22Rv1 (cell line): Measurements from ENCODE around the gene APOLD1.

ENCODE experiments used
- CTCF ChIP-seq: fragments of 450-650 bp; IDR thresholded peaks from 2 replicates; pipeline ENCODE4 v1.5.1; 2017; ENCODE audit warnings: mild to moderate bottlenecking
- ZFX ChIP-seq: fragments of 450-650 bp; IDR thresholded peaks from 2 replicates; pipeline ENCODE4 v1.6.1; 2017; ENCODE audit warnings: antibody characterized with exemption, borderline replicate concordance

DNA sequence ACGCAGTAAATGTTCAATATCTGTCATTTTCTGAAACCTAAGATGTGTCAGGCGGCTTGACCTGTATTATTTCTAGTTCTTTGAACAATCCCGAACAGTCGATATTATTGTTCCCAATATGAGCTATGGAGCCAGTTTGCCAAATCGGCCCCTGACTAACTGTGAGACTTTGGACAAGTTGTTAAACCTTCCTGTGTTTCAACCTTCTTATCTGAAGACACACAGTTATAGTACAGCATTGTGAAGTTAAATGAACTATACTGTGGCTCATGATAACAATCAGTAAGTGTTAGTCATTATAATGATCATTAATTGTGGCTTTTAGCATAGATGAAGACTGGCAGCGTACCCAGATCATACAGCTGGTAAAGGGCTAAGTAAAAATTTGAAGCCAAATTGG is 51.1 kb downstream of the APOLD1 start:
- TF ChIP-seq CTCF: no peak
- no peak for TF ChIP-seq ZFX
